PC-3 (cell line): ENCODE data around the gene FGD4. TPM values are rescaled to one million over a fixed set of nuclear protein-coding genes. Genes with fewer than 3 reads are reported as not detected.

ENCODE experiments used
- ATAC-seq: fragments of 200-7000 bp; cut with Tn5 transposase; 2 replicates; pipeline ENCODE4 v1.9.1; 2020; ENCODE audit warnings: mild to moderate bottlenecking, moderate library complexity
- BruUV-seq: library from RNA; stranded (reverse); fragments of 400-500 nt; replicated peaks from 2 replicates; lab custom pipeline; 2021; lab: Mats Ljungman, UMichigan
- CTCF ChIA-PET: fragments of 300-600 bp; sonication (Branson Sonifier 250); formaldehyde crosslinking; loops from one replicate; lab custom pipeline; 2022; ENCODE audit warnings: antibody characterized with exemption; lab: Charles Lee
- POLR2A ChIA-PET: fragments of 300-600 bp; sonication (Branson Sonifier 250); formaldehyde crosslinking; loops from one replicate; lab custom pipeline; 2022; ENCODE audit warnings: antibody characterized with exemption; ENCODE audit not compliant: unreplicated experiment; lab: Charles Lee
- DNase-seq: peaks from one replicate; pipeline ENCODE4 v3.0.0-alpha.2; 2015
- H2AFZ ChIP-seq: fragments of 300-600 bp; sonication (generic); 2 replicates; pipeline ENCODE4 v1.6.0; 2016; ENCODE audit warnings: antibody characterized with exemption, low read length
- H3F3A ChIP-seq: fragments of 300-600 bp; sonication (generic); one replicate; pipeline ENCODE4 v1.6.0; 2017; ENCODE audit warnings: antibody characterized with exemption, low read length, control low read depth, mild to moderate bottlenecking; ENCODE audit not compliant: unreplicated experiment
- H3K27ac ChIP-seq: fragments of 300-600 bp; sonication (generic); 2 replicates; pipeline ENCODE4 v1.5.1; 2016; ENCODE audit warnings: mild to moderate bottlenecking, low read length
- H3K27me3 ChIP-seq: fragments of 300-600 bp; sonication (generic); 2 replicates; pipeline ENCODE4 v1.6.1; 2016; ENCODE audit warnings: low read length, mixed read lengths
- H3K36me3 ChIP-seq: fragments of 300-600 bp; sonication (generic); 2 replicates; pipeline ENCODE4 v1.6.1; 2016; ENCODE audit warnings: low read depth, mixed run types, low read length, mixed read lengths
- H3K4me1 ChIP-seq: fragments of 300-600 bp; sonication (generic); 2 replicates; pipeline ENCODE4 v1.5.1; 2016; ENCODE audit warnings: low read length; ENCODE audit not compliant: insufficient read depth
- H3K4me2 ChIP-seq: fragments of 300-600 bp; sonication (generic); 2 replicates; pipeline ENCODE4 v1.6.0; 2016; ENCODE audit warnings: low read length
- H3K4me3 ChIP-seq: fragments of 300-600 bp; sonication (generic); 2 replicates; pipeline ENCODE4 v1.5.1; 2016; ENCODE audit warnings: mild to moderate bottlenecking, low read length, mixed read lengths
- H3K79me2 ChIP-seq: fragments of 300-600 bp; sonication (generic); 2 replicates; pipeline ENCODE4 v1.6.1; 2017; ENCODE audit warnings: low read length, mixed read lengths
- H3K9ac ChIP-seq: fragments of 300-600 bp; sonication (generic); 2 replicates; pipeline ENCODE4 v1.6.0; 2016; ENCODE audit warnings: mild to moderate bottlenecking, low read length
- H3K9me2 ChIP-seq: fragments of 300-600 bp; sonication (generic); replicated peaks from 2 replicates; pipeline ENCODE4 v1.6.1; 2016; ENCODE audit warnings: mixed run types, low read length, mixed read lengths
- H3K9me3 ChIP-seq: fragments of 300-600 bp; sonication (generic); 2 replicates; pipeline ENCODE4 v1.6.1; 2016; ENCODE audit warnings: low read length, mixed read lengths
- H4K20me1 ChIP-seq: fragments of 300-600 bp; sonication (generic); 2 replicates; pipeline ENCODE4 v1.6.1; 2016; ENCODE audit warnings: low read length, mixed read lengths
- CTCF ChIP-seq: fragments of 300-600 bp; sonication (generic); conservative IDR thresholded peaks from 2 replicates; pipeline ENCODE4 v1.5.1; 2017; ENCODE audit warnings: antibody characterized with exemption, low read depth, mild to moderate bottlenecking, low read length
- EZH2 ChIP-seq: fragments of 300-600 bp; sonication (generic); IDR thresholded peaks from one replicate; pipeline ENCODE4 v1.6.1; 2017; ENCODE audit warnings: antibody characterized with exemption, mild to moderate bottlenecking, low read length; ENCODE audit not compliant: unreplicated experiment
- EZH2phosphoT487 ChIP-seq: fragments of 300-600 bp; sonication (generic); IDR thresholded peaks from 2 replicates; pipeline ENCODE4 v1.6.1; 2018; ENCODE audit warnings: mild to moderate bottlenecking, antibody characterized with exemption, low read length, borderline replicate concordance
- intact Hi-C: fragments of 100-400 bp; cut with micrococcal nuclease; formaldehyde crosslinking; loops from 2 replicates; pipeline ENCODE4 v1.9.0; 2023
- total RNA-seq: library from RNA; depleted of rRNA; stranded (reverse); fragments of >200 nt; gene quantifications from 2 replicates; pipeline ENCODE4 v1.2.3, GENCODE V29; 2014

Gene FGD4
- total RNA-seq, 1 experiment from 2014 or later, result 3.9 TPM

- no peaks in the 10 kb centered on the region for H3K27me3 ChIP-seq
- POLR2A ChIA-PET, result no interaction called here
- no peak for DNase-seq
- H3K9ac ChIP-seq, result no peak overlapping the region
- no peaks in the 10 kb centered on the region for H4K20me1 ChIP-seq
- TF ChIP-seq EZH2 (no peak), CTCF (no peak), EZH2phosphoT487 (no peak)
- no peaks in the 10 kb centered on the region for H3K79me2 ChIP-seq
- no peak overlapping the region for H3K4me3 ChIP-seq
- no peak overlapping the region for H3K27ac ChIP-seq
- no peak for ATAC-seq
- H3K36me3 ChIP-seq, result no peaks in the 10 kb centered on the region
- no peaks in the 10 kb centered on the region for H3K4me1 ChIP-seq
- no peaks in the 10 kb centered on the region for H3F3A ChIP-seq
- no peaks in the 10 kb centered on the region for H3K9me3 ChIP-seq
- H2AFZ ChIP-seq, result no peak overlapping the region
- intact Hi-C loops, result no loop called here
- no TSS peak for BruUV-seq
- no peak overlapping the region for H3K4me2 ChIP-seq
- no peaks in the 10 kb centered on the region for H3K9me2 ChIP-seq
- CTCF ChIA-PET, result interaction anchor here (0.5 kb wide), 1 partner anchor 142 kb away, joined by 3 read pairs; no protein-coding TSS in a partner anchor
These were observed 108.6 kb downstream of the FGD4 start for GRCh38 chr12:32507942-32508320.

GRCh38 chr12:32508626-32509025 lies 109.3 kb downstream of the FGD4 start:
- no peak for ATAC-seq
- POLR2A ChIA-PET, result no interaction called here
- no TSS peak for BruUV-seq

More at GRCh38 chr12:32508626-32509025, 109.3 kb downstream of the FGD4 start:
- no peak overlapping the region for H3K27ac ChIP-seq
- no peaks in the 10 kb centered on the region for H3K36me3 ChIP-seq
- H2AFZ ChIP-seq, result no peak overlapping the region
- CTCF ChIA-PET, result no interaction called here
- no peaks in the 10 kb centered on the region for H3K9me2 ChIP-seq
- H3K27me3 ChIP-seq, result no peaks in the 10 kb centered on the region
- no peak overlapping the region for H3K4me2 ChIP-seq
- H3K4me1 ChIP-seq, result no peaks in the 10 kb centered on the region
- DNase-seq, result no peak
- TF ChIP-seq EZH2phosphoT487, result no peak
- no peak for TF ChIP-seq CTCF
- TF ChIP-seq EZH2, result no peak
- intact Hi-C loops, result no loop called here
- H3K9ac ChIP-seq, result no peak overlapping the region
- no peaks in the 10 kb centered on the region for H4K20me1 ChIP-seq
- no peak overlapping the region for H3K4me3 ChIP-seq
- H3K79me2 ChIP-seq, result no peaks in the 10 kb centered on the region
- no peaks in the 10 kb centered on the region for H3F3A ChIP-seq
- H3K9me3 ChIP-seq, result no peaks in the 10 kb centered on the region
